K562 (cell line): Measurements from ENCODE around the gene ITK. TPM values are rescaled to one million over a fixed set of nuclear protein-coding genes. Genes with fewer than 3 reads are reported as not detected.

Source experiments
- BACH1 ChIP-seq: fragments of 200-800 bp; sonication (Bioruptor generic); IDR thresholded peaks from 2 replicates; pipeline ENCODE4 v1.6.1; 2016; ENCODE audit warnings: missing genetic modification characterization, missing compliant biosample characterization
- DIDO1 ChIP-seq: fragments of 450-650 bp; IDR thresholded peaks from 2 replicates; pipeline ENCODE4 v1.6.1; 2016; ENCODE audit warnings: low read depth, missing biosample characterization, missing genetic modification characterization
- EP400 ChIP-seq: fragments of 450-650 bp; IDR thresholded peaks from 2 replicates; pipeline ENCODE4 v1.6.1; 2017; ENCODE audit warnings: antibody characterized with exemption, mild to moderate bottlenecking, moderate library complexity
- IRF2 ChIP-seq: sonication (generic); formaldehyde crosslinking; IDR thresholded peaks from 2 replicates; pipeline ENCODE4 v1.8.1; 2022; ENCODE audit warnings: mild to moderate bottlenecking, missing genetic modification reagents
- MEF2A ChIP-seq: IDR thresholded peaks from 2 replicates; pipeline ENCODE4 v1.6.1; 2011; ENCODE audit warnings: low read depth, mild to moderate bottlenecking, low read length, moderate library complexity; ENCODE audit not compliant: control insufficient read depth
- MEIS2 ChIP-seq: fragments of 450-650 bp; IDR thresholded peaks from 2 replicates; pipeline ENCODE4 v1.6.1; 2014; ENCODE audit warnings: mild to moderate bottlenecking; ENCODE audit not compliant: partially characterized antibody
- MYBL2 ChIP-seq, 2 experiments: fragments of 450-650 bp in 1 of 2; sonication (generic) in 1 of 2; formaldehyde crosslinking in 1 of 2; IDR thresholded peaks; 2 replicates each; pipeline versions ENCODE4 v1.6.1 to v1.8.1; 2017 to 2022; ENCODE audit warnings: borderline replicate concordance in 1 of 2, inconsistent platforms in 1 of 2, low read depth in 1 of 2, mild to moderate bottlenecking in 1 of 2, missing genetic modification reagents in 1 of 2, moderate library complexity in 1 of 2
- NBN ChIP-seq: fragments of 450-650 bp; IDR thresholded peaks from 2 replicates; pipeline ENCODE4 v1.6.1; 2016; ENCODE audit warnings: low read depth, mild to moderate bottlenecking
- PHTF2 ChIP-seq: fragments of 250-450 bp; sonication (Bioruptor Pico); IDR thresholded peaks from 2 replicates; pipeline ENCODE4 v1.5.0; 2021; ENCODE audit warnings: mild to moderate bottlenecking
- POLR2B ChIP-seq: fragments of 450-650 bp; IDR thresholded peaks from 2 replicates; pipeline ENCODE4 v1.6.1; 2018; ENCODE audit warnings: low read depth; ENCODE audit not compliant: partially characterized antibody
- RAD21 ChIP-seq, 2 experiments: fragments of 250-450 bp in 1 of 2; fragments of 450-650 bp in 1 of 2; sonication (Bioruptor Pico) in 1 of 2; formaldehyde crosslinking in 1 of 2; IDR thresholded peaks in 1 of 2; conservative IDR thresholded peaks in 1 of 2; 2 replicates each; pipeline versions ENCODE4 v1.4.0 to v1.8.0; 2020 to 2022; ENCODE audit warnings: mild to moderate bottlenecking in 2 of 2, moderate library complexity in 1 of 2
- SNIP1 ChIP-seq: fragments of 450-650 bp; IDR thresholded peaks from 2 replicates; pipeline ENCODE4 v1.7.1; 2017; ENCODE audit warnings: low read depth, mild to moderate bottlenecking
- XRCC3 ChIP-seq: fragments of 450-650 bp; IDR thresholded peaks from 2 replicates; pipeline ENCODE4 v1.6.1; 2017; ENCODE audit warnings: mild to moderate bottlenecking, moderate library complexity
- XRCC5 ChIP-seq: fragments of 200-400 bp; formaldehyde crosslinking; IDR thresholded peaks from 2 replicates; pipeline ENCODE4 v1.6.1; 2017; ENCODE audit warnings: low read depth, mild to moderate bottlenecking, low read length
- ZNF217 ChIP-seq: sonication (generic); formaldehyde crosslinking; IDR thresholded peaks from 2 replicates; pipeline ENCODE4 v1.8.0; 2022; ENCODE audit warnings: mild to moderate bottlenecking, missing genetic modification reagents
- ZNF444 ChIP-seq: fragments of 250-450 bp; sonication (Bioruptor Pico); IDR thresholded peaks from 2 replicates; pipeline ENCODE4 v1.4.0; 2020; ENCODE audit warnings: mild to moderate bottlenecking, moderate library complexity
- ZNF551 ChIP-seq: fragments of 250-450 bp; sonication (Bioruptor Pico); IDR thresholded peaks from 2 replicates; pipeline ENCODE4 v1.5.0; 2021; ENCODE audit warnings: mild to moderate bottlenecking, moderate library complexity
- ZSCAN32 ChIP-seq: fragments of 450-650 bp; formaldehyde crosslinking; IDR thresholded peaks from 2 replicates; pipeline ENCODE4 v1.4.0; 2020; ENCODE audit warnings: mild to moderate bottlenecking, moderate library complexity
- polyA plus RNA-seq, 8 experiments: library from polyadenylated mRNA; depleted of rRNA in 4 of 8; stranded (reverse) in 5 of 8; unstranded in 3 of 8; fragments of >200 nt; fragmentation: Nextera tagmentation in 2 of 8; fragmentation: Illumina TruSeq in 1 of 8; extraction: Ambion mirVana in 2 of 8; extraction: Trizol in 1 of 8; gene quantifications; 2 replicates each; pipeline versions ENCODE4 v1.2.1 to v1.2.3, GENCODE V29; 2011 to 2014; ENCODE audit warnings: inconsistent platforms in 1 of 8, missing spikeins in 1 of 8
- total RNA-seq, 7 experiments: library from RNA; depleted of rRNA in 6 of 7; stranded (reverse); fragments of >200 nt in 6 of 7; fragmentation: Illumina TruSeq in 2 of 7; extraction: Trizol in 2 of 7; gene quantifications; 2 replicates each; pipeline versions ENCODE4 v1.2.1 to v1.2.3, GENCODE V29; 2011 to 2021; ENCODE audit warnings: low replicate concordance in 1 of 7
- TF ChIP-seq, protein P1 (sequence below): fragments of 450-650 bp; IDR thresholded peaks from 2 replicates; pipeline ENCODE4 v1.6.1; 2016; ENCODE audit warnings: antibody characterized with exemption
- TF ChIP-seq, protein P2 (sequence below): fragments of 250-450 bp; sonication (Bioruptor Pico); IDR thresholded peaks from 2 replicates; pipeline ENCODE4 v1.8.0; 2022; ENCODE audit warnings: moderate library complexity, mild to moderate bottlenecking, inconsistent platforms
- TF ChIP-seq, protein P3 (sequence below): fragments of 450-650 bp; conservative IDR thresholded peaks from 2 replicates; pipeline ENCODE4 v1.6.1; 2016; ENCODE audit warnings: missing genetic modification characterization, low read depth, mild to moderate bottlenecking, missing compliant biosample characterization, moderate library complexity

ITK gene
- total and polyA plus RNA-seq, 9 of the 15 experiments (the other 6 are each of a cell fraction or from before 2014, with no cell fraction given), result 0.04 to 0.75 TPM; not detected in 7

DNA sequence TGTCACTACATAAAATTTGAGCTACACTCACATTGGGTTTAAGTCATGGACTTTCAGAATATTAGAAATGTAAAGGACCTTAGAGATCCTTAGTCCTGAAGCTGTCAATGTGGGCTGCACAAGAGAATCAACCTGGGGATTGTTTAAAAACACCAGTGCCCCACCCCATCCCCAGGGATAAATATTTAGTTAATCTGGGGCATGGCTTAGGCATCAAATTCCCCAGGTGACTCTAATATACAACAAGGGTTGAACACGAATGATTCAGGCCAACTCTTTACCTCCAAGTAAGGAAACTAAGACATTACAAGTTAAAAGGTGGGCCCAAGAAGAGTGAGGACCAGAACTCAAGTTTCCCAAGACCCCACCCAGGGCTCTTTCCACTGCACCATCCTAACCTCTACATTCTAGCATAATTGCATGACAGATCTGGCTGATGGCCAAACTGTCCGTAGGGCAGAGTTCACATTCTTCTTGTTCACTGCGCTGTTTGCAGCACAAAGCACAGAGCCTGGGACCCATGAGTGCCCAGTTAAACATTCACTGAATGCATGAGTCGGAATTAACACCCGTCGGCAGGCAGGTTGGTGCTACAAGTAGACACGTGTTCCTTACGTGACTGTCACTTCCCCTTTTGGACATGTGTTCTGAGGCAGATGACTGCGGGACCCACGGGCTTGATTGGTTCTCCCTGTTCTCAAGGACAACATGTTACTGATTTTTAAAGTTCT is 110.5 kb downstream of the ITK start (continued):
- TF ChIP-seq MEIS2 (no peak), POLR2B (no peak), XRCC3 (no peak), MYBL2 (IDR thresholded peaks at IDR 0.05; ENCODE audit: low read depth) (no peak), MYBL2 (CRISPR knock-in tag; IDR thresholded peaks at IDR 0.05; ENCODE audit: borderline replicate concordance) (no peak), NBN (no peak), ZNF217 (CRISPR knock-in tag) (no peak), DIDO1 (no peak), MEF2A (no peak), BACH1 (tag) (no peak), EP400 (no peak), ZSCAN32 (CRISPR knock-in tag) (no peak), SNIP1 (no peak), RAD21 (CRISPR knock-in tag; conservative IDR thresholded peaks at IDR 0.05 in 1 of 2, IDR thresholded peaks at IDR 0.05 in 1 of 2) (no peak), PHTF2 (CRISPR knock-in tag) (no peak), XRCC5 (no peak), ZNF551 (CRISPR knock-in tag) (no peak), IRF2 (no peak), ZNF444 (CRISPR knock-in tag) (no peak)
- TF ChIP-seq, protein P1, sequence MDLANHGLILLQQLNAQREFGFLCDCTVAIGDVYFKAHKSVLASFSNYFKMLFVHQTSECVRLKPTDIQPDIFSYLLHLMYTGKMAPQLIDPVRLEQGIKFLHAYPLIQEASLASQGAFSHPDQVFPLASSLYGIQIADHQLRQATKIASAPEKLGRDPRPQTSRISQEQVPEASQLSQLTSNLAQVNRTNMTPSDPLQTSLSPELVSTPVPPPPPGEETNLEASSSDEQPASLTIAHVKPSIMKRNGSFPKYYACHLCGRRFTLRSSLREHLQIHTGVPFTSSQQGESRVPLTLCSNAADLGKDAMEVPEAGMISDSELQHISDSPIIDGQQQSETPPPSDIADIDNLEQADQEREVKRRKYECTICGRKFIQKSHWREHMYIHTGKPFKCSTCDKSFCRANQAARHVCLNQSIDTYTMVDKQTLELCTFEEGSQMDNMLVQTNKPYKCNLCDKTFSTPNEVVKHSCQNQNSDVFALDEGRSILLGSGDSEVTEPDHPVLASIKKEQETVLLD, result no peak
- TF ChIP-seq, protein P2, sequence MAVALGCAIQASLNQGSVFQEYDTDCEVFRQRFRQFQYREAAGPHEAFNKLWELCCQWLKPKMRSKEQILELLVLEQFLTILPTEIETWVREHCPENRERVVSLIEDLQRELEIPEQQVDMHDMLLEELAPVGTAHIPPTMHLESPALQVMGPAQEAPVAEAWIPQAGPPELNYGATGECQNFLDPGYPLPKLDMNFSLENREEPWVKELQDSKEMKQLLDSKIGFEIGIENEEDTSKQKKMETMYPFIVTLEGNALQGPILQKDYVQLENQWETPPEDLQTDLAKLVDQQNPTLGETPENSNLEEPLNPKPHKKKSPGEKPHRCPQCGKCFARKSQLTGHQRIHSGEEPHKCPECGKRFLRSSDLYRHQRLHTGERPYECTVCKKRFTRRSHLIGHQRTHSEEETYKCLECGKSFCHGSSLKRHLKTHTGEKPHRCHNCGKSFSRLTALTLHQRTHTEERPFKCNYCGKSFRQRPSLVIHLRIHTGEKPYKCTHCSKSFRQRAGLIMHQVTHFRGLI (CRISPR knock-in tag), result no peak
- TF ChIP-seq, protein P3, sequence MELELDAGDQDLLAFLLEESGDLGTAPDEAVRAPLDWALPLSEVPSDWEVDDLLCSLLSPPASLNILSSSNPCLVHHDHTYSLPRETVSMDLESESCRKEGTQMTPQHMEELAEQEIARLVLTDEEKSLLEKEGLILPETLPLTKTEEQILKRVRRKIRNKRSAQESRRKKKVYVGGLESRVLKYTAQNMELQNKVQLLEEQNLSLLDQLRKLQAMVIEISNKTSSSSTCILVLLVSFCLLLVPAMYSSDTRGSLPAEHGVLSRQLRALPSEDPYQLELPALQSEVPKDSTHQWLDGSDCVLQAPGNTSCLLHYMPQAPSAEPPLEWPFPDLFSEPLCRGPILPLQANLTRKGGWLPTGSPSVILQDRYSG, result no peak
